ENCODE measurements around the gene NCBP3.
"Not testable (repeated sequence)": the region's sequence is repeated elsewhere in the genome, so short reads cannot be mapped to it uniquely, and the experiment has no call there.

Gene NCBP3

DNA sequence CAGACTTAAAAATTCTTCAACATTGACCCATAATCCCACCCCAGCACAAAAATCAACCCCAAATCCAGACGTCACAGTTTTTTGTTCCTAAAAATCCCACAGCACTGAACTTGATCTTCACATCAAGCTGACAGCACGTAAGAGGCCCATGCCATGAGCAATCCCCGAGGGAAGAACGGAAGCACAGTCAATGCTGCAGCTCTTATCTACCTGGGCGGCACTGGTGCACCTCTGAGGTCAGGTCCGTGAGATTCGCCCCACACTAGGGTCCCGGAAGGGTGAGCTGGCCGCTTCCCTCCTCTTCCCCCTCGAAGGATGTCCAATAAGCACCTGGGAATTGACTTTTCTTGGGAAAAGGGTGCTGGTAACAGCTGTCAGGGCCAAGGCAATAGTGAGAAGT lies 33.8 kb downstream of the NCBP3 start:
- DNase-seq (ENCODE audit: low read depth): no peak

DNA sequence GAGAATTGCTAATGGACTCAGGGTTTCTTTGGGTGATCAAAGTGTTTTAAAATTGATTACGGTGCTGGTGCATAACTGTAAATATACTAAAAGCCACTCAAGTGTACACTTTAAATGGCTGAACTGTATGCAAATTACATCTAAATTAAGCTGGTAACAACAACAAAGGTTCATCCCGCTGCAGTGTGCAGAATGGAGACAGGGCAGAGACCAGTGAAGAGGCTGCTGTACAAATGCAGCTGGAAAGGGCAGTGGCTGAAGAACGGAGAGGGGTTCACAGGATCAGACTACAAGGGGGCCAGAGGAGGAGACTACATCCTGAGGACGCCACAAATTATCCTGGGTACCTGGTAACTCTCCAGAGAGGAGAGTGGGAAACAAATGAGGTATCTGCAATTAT lies 36.0 kb downstream of the NCBP3 start:
- DNase-seq (ENCODE audit: low read depth): no peak

DNA sequence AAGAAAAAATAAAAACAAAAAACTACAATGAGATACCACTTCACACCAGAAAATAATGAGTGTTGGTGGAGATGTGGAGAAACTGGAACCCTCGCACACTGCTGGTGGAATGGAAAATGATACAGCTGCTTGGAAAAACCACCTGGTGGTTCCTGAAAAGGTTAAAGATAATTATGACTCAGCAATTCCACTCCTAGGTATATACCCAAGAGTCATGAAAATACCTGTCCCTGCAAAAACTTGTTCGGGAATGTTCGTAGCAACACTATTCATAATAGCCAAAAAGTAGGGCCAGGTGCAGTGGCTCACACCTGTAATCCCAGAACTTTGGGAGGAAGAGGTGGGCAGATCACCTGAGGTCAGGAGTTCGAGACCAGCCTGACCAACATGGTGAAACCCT lies 36.9 kb downstream of the NCBP3 start:
- DNase-seq (ENCODE audit: low read depth): no peak

DNA sequence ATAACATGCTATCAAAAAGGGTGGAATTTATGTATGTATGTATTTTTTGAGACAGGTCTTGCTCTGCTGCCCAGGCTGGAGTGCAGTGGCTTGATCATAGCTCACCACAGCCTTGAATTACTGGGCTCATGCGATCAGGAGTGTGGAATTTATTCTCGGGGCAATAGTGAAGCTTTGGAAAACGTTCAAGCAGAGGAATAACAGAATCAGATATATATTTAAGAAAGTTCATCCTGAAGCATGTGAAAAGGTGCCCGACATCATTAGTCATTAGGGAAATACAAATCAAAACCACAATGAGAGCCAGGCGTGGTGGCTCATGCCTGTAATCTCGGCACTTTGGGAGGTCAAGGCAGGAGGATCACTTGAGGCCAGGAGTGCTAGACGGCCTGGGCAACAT lies 37.3 kb downstream of the NCBP3 start:
- no peak for DNase-seq (ENCODE audit: low read depth)

DNA sequence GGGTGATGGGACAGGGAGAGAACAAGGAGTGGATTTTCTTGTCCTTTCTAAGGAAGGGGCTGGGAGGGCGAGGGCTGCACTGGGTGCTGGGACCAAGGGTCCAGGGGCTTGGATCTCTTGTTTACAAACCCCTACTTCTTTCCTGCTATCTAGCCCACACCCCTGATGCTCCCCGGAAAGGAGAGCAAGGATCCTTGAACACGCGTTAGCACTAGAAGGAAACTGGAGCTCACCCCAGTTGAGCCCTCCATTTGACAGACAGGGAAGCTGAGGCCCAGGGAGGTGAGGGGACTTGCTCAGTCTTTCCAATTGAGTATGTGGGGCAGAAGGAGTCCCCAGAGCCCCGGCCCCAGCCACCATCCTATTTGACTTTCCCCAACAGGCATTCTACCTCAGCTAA lies 40.5 kb downstream of the NCBP3 start:
- no peak for DNase-seq (ENCODE audit: low read depth)

DNA sequence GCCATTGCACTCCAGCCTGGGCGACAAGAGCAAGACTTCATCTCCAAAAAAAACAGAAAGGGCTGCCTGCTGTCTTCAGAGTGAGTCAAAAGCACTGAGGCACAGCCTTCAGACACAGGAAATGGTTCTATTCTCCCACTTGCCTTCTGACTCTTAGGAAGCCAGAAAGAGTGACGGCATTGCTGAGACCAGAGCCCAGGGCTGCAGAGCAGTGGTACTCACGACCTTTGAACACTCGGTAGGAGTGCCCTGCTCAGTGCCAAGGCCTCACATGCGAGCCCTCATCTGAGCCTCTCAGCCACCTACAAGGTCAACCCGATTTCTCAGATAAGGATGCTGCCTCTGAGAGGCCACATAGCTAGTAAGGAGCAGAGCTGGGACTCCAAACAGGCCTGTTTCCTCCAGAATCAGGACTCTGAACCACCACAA lies 41.5 kb downstream of the NCBP3 start:
- DNase-seq (ENCODE audit: low read depth): no peak

DNA sequence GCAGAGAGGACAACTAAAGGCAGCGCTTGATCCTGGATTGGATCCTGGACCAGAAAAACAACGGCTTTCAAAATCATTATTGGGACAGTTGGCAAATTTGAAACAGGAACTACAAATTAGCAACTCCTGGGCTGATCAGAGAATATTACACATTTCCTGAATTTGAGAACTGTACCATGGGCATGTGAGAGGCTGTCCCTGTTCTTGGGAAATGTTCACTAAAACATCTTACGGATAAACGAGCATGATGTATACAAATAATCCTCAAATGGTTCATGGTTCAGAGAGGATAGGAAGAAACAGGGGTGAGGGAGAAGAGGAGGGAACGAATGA lies 42.8 kb downstream of the NCBP3 start:
- DNase-seq (ENCODE audit: low read depth): no peak

DNA sequence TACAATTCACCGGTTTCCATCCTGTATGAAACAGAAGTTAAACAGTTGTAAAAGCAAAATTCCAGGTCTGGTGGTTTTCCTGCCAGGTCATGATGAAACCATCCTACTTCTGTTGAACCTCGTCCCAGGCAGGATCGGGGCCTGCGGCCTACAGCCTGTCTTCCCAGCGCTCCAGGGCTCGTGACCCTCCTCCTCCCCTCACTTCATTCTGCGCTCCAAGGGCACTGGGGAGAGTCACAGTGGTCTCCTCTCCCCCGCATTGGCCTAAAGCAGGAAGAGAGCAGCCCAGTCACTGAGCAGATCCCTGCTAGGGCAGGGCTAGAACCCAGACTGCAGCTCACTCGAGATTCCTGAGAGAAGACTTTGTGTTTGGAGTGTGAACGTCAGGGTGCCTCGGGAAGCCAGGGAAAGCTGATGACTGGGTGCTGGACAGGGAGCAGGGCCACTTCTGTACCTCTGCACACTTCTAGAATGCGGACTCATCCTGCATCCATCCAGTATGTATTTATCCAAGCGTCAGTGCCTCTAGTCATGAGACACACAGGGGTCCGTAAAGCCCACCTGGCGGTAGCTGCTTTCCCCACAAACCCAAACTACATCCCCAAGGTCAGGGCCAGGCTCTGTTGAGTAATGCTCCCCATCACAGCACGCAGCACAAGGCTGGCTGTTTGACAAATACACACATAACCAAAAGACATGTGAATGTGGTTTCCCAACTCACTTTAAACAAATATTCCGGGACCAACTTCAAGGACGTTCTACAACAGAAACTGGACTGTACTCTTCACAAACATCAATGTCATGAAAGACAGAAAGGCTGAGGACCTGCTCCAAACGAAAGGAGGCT lies 43.4 kb downstream of the NCBP3 start:
- DNase-seq (ENCODE audit: low read depth): no peak

DNA sequence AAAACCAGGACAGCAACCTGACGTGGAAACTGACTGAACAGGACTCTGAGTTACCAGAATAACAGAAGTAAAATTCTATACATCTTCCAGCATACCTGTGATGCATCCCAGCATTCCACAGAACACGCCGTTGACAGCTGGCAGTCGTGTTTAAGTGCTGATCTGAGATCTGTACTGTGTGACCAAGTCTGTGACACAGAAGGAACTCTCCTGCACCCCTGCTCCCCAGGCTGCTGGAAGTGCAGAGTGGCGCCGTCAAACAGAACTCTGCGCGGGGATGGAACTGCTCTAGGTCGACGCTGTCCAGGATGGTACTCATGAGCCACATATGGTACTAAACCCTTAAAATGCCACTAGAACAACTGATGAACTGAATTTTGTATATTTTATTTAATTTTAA lies 44.3 kb downstream of the NCBP3 start:
- no peak for DNase-seq (ENCODE audit: low read depth)

DNA sequence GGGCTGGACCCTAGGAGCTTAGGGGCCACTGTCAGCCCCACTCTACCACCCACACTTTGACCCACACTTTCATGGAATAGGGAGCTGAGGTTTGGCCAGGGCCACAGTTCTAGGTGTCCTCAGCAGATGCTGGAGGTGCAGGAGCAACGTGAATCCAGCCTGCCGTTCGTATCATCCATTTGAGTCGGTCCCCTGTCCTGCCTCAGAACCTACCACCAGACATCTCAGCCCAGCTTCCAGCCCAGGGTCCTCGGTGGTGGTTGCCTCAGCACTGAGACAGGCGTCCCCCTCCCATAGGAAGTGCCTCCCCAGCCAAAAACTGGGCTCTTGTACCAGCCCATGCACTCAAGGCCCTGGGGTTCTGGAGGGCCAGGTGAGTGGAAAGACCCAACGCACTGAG lies 44.7 kb downstream of the NCBP3 start:
- DNase-seq (ENCODE audit: low read depth): no peak

DNA sequence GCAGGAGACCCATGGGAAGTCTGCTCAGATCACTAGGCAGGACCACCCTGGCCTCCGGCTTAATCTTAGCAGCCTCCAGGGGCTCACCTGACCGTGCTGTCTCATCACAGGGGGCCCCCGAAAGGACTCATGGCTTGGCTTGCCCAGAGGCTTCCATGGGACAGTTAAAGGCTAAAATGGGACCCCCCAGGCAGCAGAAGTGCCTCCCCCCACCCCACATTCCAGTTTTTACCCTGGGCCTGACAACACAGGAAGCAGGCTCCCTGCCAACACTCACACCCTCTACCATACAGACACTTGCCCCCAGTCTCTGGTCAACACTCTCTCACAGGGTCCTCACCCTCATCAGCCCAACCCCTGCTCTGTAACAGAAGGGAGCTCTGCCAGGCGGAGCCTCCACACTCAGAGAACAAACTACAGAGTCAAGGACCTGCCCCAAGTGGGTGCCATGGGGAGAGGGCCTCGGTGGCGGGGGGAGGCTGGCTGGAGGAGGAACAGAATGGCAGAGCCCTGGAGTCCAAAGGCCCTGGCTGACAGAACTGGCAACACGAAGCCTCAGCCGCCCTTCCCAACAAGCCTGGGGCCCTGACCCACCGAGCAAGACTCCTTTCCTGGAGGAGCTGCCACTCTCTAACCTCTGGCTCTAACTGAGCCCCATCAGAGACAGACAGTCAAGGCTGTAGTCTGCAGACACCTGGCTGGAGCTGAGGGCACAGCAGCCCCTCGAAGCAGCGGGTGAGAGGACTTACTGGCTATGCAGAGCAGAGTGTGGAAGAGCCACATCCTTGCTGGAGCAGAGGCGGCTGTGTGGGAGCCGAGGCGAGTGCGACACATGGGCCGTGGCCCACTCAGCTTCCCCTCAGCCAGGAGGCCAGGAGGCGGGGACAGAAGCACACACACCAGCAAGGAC lies 45.4 kb downstream of the NCBP3 start, which contains the start of gene ITGAE:
ITGAE (minus strand) TSS at position 827 of the 910 bp plus-strand sequence; CDS start at position 783, 44 bp downstream.
- no peak for DNase-seq (ENCODE audit: low read depth)

DNA sequence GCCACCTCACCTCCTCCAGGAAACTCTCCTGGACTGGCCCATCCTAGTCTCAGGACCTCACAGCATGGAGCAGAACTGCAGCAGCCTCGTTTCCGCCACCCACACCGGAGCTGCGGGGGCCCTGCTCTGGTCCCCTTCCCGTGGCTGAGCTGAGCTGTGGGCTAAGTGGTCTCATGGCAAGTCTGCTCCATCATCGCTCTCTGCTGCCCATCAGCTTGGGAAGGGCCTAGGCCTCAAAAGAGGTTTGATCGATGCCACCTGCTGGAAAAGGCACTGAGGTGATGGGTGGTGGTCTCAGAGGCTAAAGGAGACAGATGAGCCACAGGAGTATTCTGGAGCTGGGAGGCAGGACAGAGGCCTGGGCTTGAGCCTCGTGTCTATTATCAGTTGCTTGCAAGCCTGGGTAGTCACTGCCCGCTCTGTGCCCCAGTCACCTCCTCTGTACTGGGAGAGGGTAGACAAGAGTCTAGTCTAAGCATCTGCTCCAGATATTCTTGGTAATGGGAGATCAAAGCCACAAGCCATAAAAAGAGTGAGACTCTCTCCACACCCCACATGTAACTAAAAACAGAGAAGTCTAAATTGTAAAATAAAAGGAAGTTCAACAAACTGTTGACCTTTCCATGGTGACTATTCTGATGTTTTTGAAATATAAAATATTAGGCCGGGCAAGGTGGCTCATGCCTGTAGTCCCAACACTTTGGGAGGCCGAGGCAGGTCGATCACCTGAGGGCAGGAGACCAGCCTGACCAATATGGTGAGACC lies 46.7 kb downstream of the NCBP3 start:
- no peak for DNase-seq (ENCODE audit: low read depth)

DNA sequence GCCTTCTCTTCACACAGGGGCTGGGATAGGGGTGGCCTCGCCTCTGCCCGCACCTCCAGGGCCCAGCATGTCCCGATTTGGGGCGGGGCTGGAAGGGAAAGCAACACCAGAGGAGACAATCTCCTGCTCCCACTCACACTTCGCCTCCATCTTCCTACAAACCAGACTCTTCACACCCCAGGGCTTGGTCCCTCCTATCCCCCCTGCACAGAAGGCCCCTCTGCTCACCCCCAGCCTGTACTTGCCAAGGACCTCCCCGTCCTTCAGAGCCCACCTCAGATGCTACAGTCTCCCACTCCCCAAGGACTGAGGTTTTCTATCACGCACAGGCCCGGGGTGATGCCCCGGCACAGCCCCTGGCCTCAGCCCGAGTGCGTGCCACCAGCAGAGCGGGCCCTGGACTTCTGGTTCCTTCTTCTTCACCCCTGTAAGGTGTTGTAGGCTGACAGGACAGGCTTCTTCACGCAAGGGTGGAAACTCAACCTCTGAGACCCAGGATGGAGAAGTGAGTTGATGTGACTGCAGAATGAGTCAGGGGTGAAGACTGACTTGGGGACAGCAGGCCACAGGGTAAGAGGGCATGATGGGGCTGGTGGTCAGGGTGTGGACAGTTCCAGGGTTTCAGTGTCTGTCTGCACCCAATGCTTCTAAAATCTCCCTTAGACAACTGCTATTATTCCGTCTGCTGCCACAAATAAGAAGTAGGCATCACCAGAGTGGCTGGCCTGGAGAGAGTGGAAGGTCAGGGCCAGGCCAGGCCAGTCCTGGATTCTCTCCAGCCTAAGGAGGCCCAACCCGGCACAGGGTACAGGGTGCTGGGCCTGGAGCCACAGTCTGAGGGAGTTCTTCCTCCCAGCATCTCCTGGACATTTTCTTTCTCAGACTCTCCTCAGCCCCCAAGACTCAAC lies 47.5 kb downstream of the NCBP3 start:
- no peak for DNase-seq (ENCODE audit: low read depth)

DNA sequence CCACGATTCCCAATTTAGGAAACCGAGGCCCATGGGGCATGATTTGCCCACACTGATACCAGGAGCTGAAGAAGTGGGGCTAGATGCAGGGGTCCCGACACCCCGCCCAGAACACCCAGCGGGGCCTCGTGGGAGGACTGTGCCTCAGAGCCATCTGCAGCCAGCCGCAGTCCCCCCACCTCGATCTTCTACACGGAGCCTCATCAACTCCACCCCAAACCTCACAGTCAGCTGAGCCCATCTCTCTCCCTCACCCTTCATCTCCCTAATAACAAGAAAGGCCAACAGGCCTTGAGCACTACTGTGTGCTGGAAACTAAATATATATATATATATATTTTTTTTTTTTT lies 49.2 kb downstream of the NCBP3 start:
- no peak for DNase-seq (ENCODE audit: low read depth)

DNA sequence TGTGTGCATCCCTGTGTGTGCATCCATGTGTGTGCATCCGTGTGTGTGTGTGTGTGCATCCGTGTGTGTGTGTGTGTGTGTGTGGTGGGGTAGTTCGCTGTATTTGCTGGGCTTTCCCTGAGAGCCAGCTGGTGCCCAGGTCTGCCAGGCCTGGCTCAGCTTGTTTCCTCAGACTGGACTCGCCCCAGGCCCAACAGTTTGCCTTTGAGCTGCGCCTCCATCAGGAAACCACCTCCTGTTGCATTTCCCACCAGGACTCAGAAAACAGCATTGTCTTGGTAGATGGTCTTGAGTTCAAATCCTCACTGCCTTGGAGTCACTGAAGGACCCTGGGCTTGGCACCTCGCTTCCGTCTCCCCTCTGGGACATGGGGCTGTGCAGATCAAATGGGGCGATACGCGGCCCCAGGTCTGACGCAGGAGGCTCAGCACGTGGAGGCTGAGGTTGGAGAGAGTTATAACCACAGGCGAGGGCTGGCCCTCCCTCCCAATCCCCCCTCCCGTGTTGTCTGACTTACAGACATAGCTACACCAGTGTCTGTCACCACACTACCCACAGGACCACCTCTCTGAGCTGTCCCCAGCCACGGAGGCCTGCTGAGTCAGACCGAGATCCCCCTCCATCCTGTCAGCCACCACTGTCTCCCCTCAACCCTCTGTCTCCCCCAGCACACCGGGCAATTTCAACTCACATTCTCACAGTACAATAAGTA lies 49.8 kb downstream of the NCBP3 start:
- no peak for DNase-seq (ENCODE audit: low read depth)

DNA sequence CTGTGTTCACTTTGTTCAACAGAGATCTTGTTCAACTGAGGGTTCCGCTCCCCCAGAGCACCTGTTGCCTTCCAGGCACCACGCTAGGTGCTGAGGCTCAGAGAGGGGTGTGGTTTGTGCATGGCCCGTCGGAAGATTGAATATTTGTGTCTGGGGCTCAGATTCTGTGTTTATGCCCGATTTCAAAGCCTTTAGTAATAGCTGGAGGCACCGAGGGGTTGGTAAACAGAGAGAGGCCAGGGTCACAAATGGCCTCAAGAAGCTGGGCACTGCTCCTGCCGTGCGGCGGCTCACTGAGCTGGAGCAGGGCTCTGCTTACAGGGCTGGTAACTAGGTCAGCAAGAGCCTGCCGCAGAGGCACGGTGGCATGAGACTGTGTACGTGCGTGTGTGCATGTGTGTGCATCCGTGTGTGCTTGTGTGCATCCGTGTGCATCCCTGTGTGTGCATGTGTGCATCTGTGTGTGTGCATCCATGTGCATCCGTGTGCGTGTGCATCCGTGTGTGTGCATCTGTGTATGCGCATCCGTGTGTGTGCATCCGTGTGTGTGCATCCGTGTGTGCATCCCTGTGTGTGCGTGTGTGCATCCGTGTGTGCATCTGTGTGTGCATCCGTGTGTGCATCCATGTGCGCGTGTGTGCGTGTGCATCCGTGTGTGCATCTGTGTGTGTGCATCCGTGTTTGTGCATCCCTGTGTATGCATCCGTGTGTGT lies 50.5 kb downstream of the NCBP3 start:
- DNase-seq (ENCODE audit: low read depth): no peak

DNA sequence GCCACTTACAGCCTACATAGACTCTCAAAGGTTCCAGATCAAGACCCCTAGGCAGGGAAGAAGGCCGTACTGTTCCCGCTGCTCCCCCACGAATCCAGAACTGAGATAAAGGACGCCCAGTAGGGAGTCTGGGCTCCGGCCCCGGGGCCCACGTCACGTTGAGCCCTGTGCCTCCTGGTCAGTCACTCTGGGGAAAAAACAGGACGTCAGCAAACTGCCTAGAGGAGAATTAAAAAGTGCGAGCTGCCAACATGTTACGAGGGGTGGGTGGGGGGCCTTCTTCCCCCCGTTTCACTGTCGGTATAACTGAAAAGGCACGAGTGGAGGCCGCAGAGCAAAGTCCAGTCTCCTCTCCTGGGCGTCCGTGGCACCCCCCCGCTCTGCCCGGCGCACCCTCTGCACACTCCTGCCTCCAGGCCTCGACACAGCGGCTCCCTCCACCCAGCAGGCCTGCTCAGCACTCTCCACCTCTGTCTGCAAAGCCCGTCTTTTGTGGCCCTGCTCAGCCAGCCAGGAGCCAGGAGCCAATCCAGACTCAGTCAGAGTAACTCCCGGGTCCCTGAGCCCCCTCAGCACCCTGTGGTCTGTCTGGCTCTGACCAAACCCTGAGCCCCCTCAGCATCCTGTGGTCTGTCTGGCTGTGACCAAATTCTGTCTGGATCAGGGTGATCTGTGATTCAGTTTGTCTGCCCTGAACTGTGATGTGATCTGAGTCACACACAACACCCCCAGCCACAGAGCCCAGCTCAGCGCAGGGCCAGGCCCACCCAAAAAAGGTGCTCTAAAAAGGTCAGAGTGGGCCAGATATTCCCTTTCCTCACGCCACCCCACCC lies 51.3 kb downstream of the NCBP3 start:
- DNase-seq (ENCODE audit: low read depth): no peak

DNA sequence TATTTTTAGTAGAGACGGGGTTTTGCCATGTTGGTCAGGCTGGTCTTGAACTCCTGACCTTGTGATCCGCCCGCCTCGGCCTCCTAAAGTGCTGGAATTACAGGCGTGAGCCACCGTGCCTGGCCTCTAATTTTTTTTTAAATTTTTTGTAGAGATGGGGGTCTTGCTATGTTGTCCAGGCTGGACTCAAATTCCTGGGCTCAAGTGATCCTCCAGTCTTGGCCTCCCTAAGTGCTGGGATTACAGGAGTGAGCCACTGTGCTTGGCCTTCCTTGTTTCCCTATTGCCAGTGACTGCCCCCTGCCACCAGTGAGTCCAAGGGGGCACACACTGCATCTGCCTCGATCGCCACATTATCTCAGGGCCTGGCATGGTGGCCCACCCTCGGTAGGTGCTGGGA lies 51.9 kb downstream of the NCBP3 start:
- DNase-seq (ENCODE audit: low read depth): not testable (repeated sequence)

DNA sequence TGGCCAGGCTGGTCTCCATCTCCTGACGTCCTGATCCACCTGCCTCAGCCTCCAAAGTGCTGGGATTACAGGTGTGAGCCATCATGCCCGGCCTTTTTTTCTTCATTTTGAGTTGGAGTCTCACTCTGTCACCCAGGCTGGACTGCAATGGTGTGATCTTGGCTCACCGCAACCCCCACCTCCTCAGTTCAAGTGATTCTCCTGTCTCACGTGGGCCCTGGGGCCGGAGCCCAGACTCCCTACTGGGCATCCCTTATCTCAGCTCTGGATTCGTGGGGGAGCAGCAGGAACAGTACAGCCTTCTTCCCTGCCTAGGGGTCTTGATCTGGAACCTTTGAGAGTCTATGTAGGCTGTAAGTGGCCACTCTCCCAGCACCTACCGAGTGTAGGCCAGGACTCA lies 52.8 kb downstream of the NCBP3 start:
- not testable (repeated sequence) for DNase-seq (ENCODE audit: low read depth)
